Hepatocyte (in vitro differentiated cells): Measurements from ENCODE around the gene SBNO2. TPM values are rescaled to one million over a fixed set of nuclear protein-coding genes. Genes with fewer than 3 reads are reported as not detected.

Source experiments
- DNase-seq: peaks from one replicate; pipeline ENCODE4 v3.0.0-alpha.2; 2016; ENCODE audit warnings: low spot score
- H2AFZ ChIP-seq: fragments of 200-600 bp; sonication (generic); 2 replicates; pipeline ENCODE4 v1.6.0; 2016; ENCODE audit warnings: antibody characterized with exemption, mild to moderate bottlenecking
- H3K27ac ChIP-seq: fragments of 200-600 bp; sonication (generic); 2 replicates; pipeline ENCODE4 v1.5.1; 2016; ENCODE audit warnings: mild to moderate bottlenecking
- H3K27me3 ChIP-seq: fragments of 200-600 bp; sonication (generic); 2 replicates; pipeline ENCODE4 v1.6.1; 2016
- H3K36me3 ChIP-seq: fragments of 200-600 bp; sonication (generic); replicated peaks from 2 replicates; pipeline ENCODE4 v1.5.1; 2016; ENCODE audit warnings: low read depth; ENCODE audit not compliant: insufficient read depth
- H3K4me1 ChIP-seq: fragments of 200-600 bp; sonication (generic); 2 replicates; pipeline ENCODE4 v1.5.1; 2016; ENCODE audit warnings: mild to moderate bottlenecking, moderate library complexity; ENCODE audit not compliant: insufficient read depth
- H3K4me2 ChIP-seq: fragments of 200-600 bp; sonication (generic); 2 replicates; pipeline ENCODE4 v1.6.0; 2016
- H3K4me3 ChIP-seq: fragments of 200-600 bp; sonication (generic); 2 replicates; pipeline ENCODE4 v1.5.1; 2016; ENCODE audit warnings: mild to moderate bottlenecking
- H3K79me2 ChIP-seq: fragments of 200-600 bp; sonication (generic); 2 replicates; pipeline ENCODE4 v1.6.0; 2017; ENCODE audit warnings: mild to moderate bottlenecking
- H3K9me2 ChIP-seq: fragments of 200-600 bp; sonication (generic); replicated peaks from 2 replicates; pipeline ENCODE4 v1.6.0; 2017; ENCODE audit warnings: mild to moderate bottlenecking; ENCODE audit not compliant: insufficient read depth
- H3K9me3 ChIP-seq: fragments of 200-600 bp; sonication (generic); 2 replicates; pipeline ENCODE4 v1.5.1; 2016; ENCODE audit warnings: low read depth, mild to moderate bottlenecking
- H4K20me1 ChIP-seq: fragments of 200-600 bp; sonication (generic); 2 replicates; pipeline ENCODE4 v1.6.0; 2016; ENCODE audit warnings: mild to moderate bottlenecking; ENCODE audit not compliant: insufficient read depth, poor library complexity, severe bottlenecking
- EZH2 ChIP-seq: fragments of 200-600 bp; sonication (generic); IDR thresholded peaks from 2 replicates; pipeline ENCODE4 v1.6.1; 2016; ENCODE audit warnings: antibody characterized with exemption, mild to moderate bottlenecking, borderline replicate concordance
- EZH2phosphoT487 ChIP-seq: fragments of 200-600 bp; sonication (generic); IDR thresholded peaks from one replicate; pipeline ENCODE4 v1.6.1; 2018; ENCODE audit warnings: antibody characterized with exemption, mild to moderate bottlenecking, low read depth, moderate library complexity; ENCODE audit not compliant: unreplicated experiment, severe bottlenecking
- WGBS: methylation state at CpG from one replicate; pipeline ENCODE4 v1.1.6; 2016; ENCODE audit warnings: low lambda C conversion rate; ENCODE audit errors: missing lambda C conversion rate; 5-methylcytosine and 5-hydroxymethylcytosine counted together
- polyA plus RNA-seq: library from polyadenylated mRNA; unstranded; fragments of >200 nt; fragmentation: Nextera tagmentation; extraction: Ambion mirVana; gene quantifications from 2 replicates; pipeline ENCODE4 v1.2.1, GENCODE V29; 2016
- total RNA-seq: library from RNA; depleted of rRNA; stranded (reverse); fragments of >200 nt; gene quantifications from 2 replicates; pipeline ENCODE4 v1.2.3, GENCODE V29; 2014
- TF ChIP-seq, protein P1 (sequence below): fragments of 200-600 bp; sonication (generic); IDR thresholded peaks from 2 replicates; pipeline ENCODE4 v1.5.1; 2016; ENCODE audit warnings: antibody characterized with exemption, mild to moderate bottlenecking; ENCODE audit not compliant: poor library complexity

Gene SBNO2
- total and polyA plus RNA-seq, 2 experiments from 2014 or later: 12.7 to 15.6 TPM

DNA sequence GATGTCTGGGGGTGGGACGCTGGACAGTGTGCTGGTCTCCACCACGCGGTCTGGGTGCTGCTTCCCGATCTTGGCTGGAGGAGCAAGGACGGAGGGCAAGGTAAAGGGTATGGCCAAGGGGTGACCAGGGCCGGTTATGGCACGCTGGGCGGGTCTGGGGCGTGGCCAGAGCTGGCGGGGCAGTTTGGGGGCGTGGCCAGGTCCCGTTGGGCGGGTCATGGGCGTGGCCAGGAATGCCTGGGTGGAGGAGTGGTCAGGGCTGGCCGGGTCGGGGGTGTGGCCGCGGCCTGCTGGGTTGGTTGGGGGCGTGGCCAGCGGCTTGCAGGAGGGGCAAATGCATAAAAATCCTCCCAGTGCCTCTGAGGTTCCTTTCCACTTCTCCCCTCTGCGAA lies 51.1 kb downstream of the SBNO2 start:
- Histone ChIP-seq H3K9me2 (no peaks in the 10 kb centered on the region), H3K4me3 (no peak overlapping the region), H3K9me3 (no peaks in the 10 kb centered on the region), H3K4me2 (no peak overlapping the region), H3K4me1 (no peaks in the 10 kb centered on the region), H3K27me3 (no peaks in the 10 kb centered on the region), H4K20me1 (no peaks in the 10 kb centered on the region), H2AFZ (no peak overlapping the region), H3K79me2 (peaks cover 1% of the 10 kb centered on the region), H3K36me3 (no peaks in the 10 kb centered on the region), H3K27ac (no peak overlapping the region)
- TF ChIP-seq, protein P1, sequence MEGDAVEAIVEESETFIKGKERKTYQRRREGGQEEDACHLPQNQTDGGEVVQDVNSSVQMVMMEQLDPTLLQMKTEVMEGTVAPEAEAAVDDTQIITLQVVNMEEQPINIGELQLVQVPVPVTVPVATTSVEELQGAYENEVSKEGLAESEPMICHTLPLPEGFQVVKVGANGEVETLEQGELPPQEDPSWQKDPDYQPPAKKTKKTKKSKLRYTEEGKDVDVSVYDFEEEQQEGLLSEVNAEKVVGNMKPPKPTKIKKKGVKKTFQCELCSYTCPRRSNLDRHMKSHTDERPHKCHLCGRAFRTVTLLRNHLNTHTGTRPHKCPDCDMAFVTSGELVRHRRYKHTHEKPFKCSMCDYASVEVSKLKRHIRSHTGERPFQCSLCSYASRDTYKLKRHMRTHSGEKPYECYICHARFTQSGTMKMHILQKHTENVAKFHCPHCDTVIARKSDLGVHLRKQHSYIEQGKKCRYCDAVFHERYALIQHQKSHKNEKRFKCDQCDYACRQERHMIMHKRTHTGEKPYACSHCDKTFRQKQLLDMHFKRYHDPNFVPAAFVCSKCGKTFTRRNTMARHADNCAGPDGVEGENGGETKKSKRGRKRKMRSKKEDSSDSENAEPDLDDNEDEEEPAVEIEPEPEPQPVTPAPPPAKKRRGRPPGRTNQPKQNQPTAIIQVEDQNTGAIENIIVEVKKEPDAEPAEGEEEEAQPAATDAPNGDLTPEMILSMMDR: no peak
- no peak for TF ChIP-seq EZH2phosphoT487
- no peak for TF ChIP-seq EZH2
- DNase-seq: peak; percentile 75
- 95% methylated on average over 10 of the region's 21 CpGs for WGBS

DNA sequence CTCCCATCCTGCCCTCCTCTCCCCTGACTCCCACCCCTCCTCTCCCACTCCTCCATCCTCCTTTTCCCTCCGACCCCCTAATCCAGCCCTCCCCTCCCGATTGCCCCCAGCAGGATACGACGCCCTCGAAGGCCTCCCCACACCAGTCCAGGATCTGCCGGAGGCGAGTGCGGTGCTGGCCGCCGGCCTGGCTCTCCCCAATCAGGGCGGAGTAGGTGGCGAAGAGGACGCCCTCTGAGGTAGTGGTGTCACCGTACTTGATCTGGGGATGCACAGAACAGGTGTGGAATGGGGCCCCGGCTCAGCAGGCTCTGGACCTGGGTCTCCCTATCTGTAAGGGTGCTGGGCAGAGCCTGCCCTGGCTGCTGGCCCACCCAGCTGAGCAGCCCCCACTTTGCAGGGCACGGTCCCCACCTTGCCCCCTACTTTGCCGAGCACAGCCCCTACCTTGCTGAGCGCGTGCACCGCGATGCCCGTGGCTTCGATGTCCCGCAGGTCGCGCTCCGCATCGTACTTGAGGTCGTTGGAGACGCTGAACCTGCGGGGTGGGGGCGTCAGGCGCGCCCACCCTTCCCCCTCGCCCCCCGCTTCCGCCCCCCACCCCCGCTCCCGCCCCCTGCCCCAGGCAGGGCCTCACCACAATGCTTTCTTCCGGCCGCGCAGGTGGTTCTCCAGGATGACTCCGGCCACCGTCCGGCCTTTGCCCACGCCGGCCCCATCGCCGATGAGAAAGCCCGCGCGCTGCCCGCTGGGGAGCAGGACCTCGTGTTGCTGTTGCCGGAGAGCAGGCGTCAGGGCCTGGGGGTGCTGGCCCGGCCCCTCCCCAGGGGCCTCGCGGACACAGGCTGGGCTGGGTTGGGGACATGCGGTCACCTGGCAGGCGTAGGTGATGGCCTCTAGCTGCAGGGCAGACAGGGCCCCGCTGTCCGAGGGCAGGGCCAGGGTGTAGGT lies 51.8 kb downstream of the SBNO2 start:
- Histone ChIP-seq H3K4me1 (no peaks in the 10 kb centered on the region), H3K9me3 (no peaks in the 10 kb centered on the region), H3K36me3 (no peaks in the 10 kb centered on the region), H3K9me2 (no peaks in the 10 kb centered on the region), H2AFZ (no peak overlapping the region), H3K4me3 (no peak overlapping the region), H4K20me1 (no peaks in the 10 kb centered on the region), H3K27ac (no peak overlapping the region), H3K4me2 (no peak overlapping the region), H3K79me2 (no peaks in the 10 kb centered on the region), H3K27me3 (no peaks in the 10 kb centered on the region)
- TF ChIP-seq EZH2: no peak
- no peak for TF ChIP-seq EZH2phosphoT487
- TF ChIP-seq, protein P1: no peak
- no peak for DNase-seq
- 97% methylated on average over 38 of the region's 63 CpGs for WGBS

DNA sequence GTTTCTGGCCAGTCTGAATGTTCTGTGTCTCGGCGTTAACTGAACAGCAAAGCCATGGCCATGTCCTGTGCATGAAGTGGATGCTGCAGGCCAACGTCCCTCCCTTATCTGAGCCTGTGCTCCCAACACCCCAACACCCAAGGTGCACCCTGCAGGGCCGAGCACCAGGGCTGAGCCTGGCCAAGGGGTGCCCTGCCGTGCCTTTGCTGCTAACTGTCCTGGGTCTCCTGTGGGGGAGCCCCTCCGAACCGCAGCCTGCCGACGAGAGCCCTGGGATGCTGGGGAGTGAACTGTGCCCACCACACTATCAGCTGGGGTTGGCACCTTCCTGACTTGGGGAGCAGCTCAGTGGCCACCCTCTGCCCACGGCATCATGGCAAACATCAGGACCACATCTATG lies 52.7 kb downstream of the SBNO2 start:
- 98% methylated on average over 10 of the region's 10 CpGs for WGBS
- H3K9me2 ChIP-seq: no peaks in the 10 kb centered on the region
- H3K79me2 ChIP-seq: no peaks in the 10 kb centered on the region
- no peak overlapping the region for H2AFZ ChIP-seq
- H3K27me3 ChIP-seq: no peaks in the 10 kb centered on the region
- no peaks in the 10 kb centered on the region for H3K36me3 ChIP-seq
- H3K4me1 ChIP-seq: no peaks in the 10 kb centered on the region
- no peak overlapping the region for H3K4me3 ChIP-seq
- no peaks in the 10 kb centered on the region for H4K20me1 ChIP-seq
- TF ChIP-seq EZH2phosphoT487 (no peak), EZH2 (no peak)
- TF ChIP-seq, protein P1: no peak
- no peak overlapping the region for H3K27ac ChIP-seq
- H3K9me3 ChIP-seq: no peaks in the 10 kb centered on the region
- H3K4me2 ChIP-seq: no peak overlapping the region
- DNase-seq: no peak
